ENCODE results near the gene DEK.

GRCh38 chr6:18269253-18269652, 4.9 kb upstream of the DEK start:
- TF ChIP-seq CTCF (IDR thresholded peaks at IDR 0.05; ENCODE audit: low read depth, low read length) = no peak
- TF ChIP-seq POLR2A (IDR thresholded peaks at IDR 0.05; ENCODE audit: extremely low read depth, insufficient read length) = no peak
- TF ChIP-seq MAX (IDR thresholded peaks at IDR 0.05; ENCODE audit: low read depth, low read length) = 0 out of 2 replicates have a peak, but pooled peaks have one; percentile 22
